H1 (cell line): ENCODE results near the gene NPR2. TPM values are rescaled to one million over a fixed set of nuclear protein-coding genes. Genes with fewer than 3 reads are reported as not detected.

Experiments
- CTCF ChIA-PET: fragments of 300-600 bp; sonication (Branson Sonifier 250); formaldehyde crosslinking; loops from one replicate; lab custom pipeline; 2021; ENCODE audit not compliant: partially characterized antibody; lab: Charles Lee
- POLR2A ChIA-PET: fragments of 300-600 bp; sonication (Branson Sonifier 250); formaldehyde crosslinking; loops from one replicate; lab custom pipeline; 2021; ENCODE audit warnings: inconsistent platforms; ENCODE audit not compliant: partially characterized antibody; lab: Charles Lee
- DNase-seq, 2 experiments: peaks; one replicate each; pipeline versions ENCODE4 v3.0.0 to v3.0.0-alpha.2; 2010 to 2022; ENCODE audit warnings: low spot score in 2 of 2, low read depth in 1 of 2, mixed read lengths in 1 of 2
- FAIRE-seq: peaks from 2 replicates; lab custom pipeline; 2011; peaks lifted over from hg19 to GRCh38; lab: Jason Lieb, UNC
- H2AFZ ChIP-seq: 2 replicates; pipeline ENCODE4 v1.8.1; 2012; ENCODE audit warnings: low read length, inconsistent platforms
- H2AK5ac ChIP-seq: 2 replicates; pipeline ENCODE4 v1.6.1; 2013; ENCODE audit warnings: low read depth, low read length
- H2BK120ac ChIP-seq: replicated peaks from 2 replicates; pipeline ENCODE3; 2013; ENCODE audit warnings: low read depth, low read length, inconsistent platforms
- H2BK12ac ChIP-seq: 2 replicates; pipeline ENCODE4 v1.6.1; 2013; ENCODE audit warnings: low read depth, low read length
- H2BK15ac ChIP-seq: 2 replicates; pipeline ENCODE4 v1.6.1; 2013; ENCODE audit warnings: low read length
- H2BK20ac ChIP-seq: 2 replicates; pipeline ENCODE4 v1.6.1; 2013; ENCODE audit warnings: low read length
- H2BK5ac ChIP-seq: 2 replicates; pipeline ENCODE4 v1.6.1; 2013; ENCODE audit warnings: low read depth, low read length
- H3K14ac ChIP-seq: 2 replicates; pipeline ENCODE4 v1.6.1; 2013; ENCODE audit warnings: inconsistent platforms; ENCODE audit not compliant: insufficient read length
- H3K18ac ChIP-seq: 2 replicates; pipeline ENCODE4 v1.6.1; 2013; ENCODE audit warnings: low read length; ENCODE audit errors: extremely low read depth
- H3K23ac ChIP-seq: 2 replicates; pipeline ENCODE4 v1.6.1; 2013; ENCODE audit warnings: inconsistent platforms; ENCODE audit not compliant: insufficient read length
- H3K23me2 ChIP-seq: 2 replicates; pipeline ENCODE4 v1.6.1; 2013; ENCODE audit warnings: low read depth, low read length
- H3K27ac ChIP-seq: 2 replicates; pipeline ENCODE4 v1.6.1; 2011; ENCODE audit warnings: low read depth, low read length, inconsistent platforms
- H3K27me3 ChIP-seq, 4 experiments: replicated peaks in 1 of 4; 1 replicate in 1 of 4; 2 replicates in 3 of 4; pipeline versions ENCODE4 v1.6.1 to v1.8.1; 2011 to 2013; ENCODE audit warnings: low read length in 3 of 4, mild to moderate bottlenecking in 3 of 4, inconsistent platforms in 2 of 4, mixed read lengths in 2 of 4, moderate library complexity in 1 of 4; ENCODE audit not compliant: control insufficient read depth in 3 of 4, insufficient read depth in 3 of 4; ENCODE audit errors: extremely low read depth in 1 of 4
- H3K36me3 ChIP-seq, 4 experiments: 2 replicates each; pipeline versions ENCODE4 v1.6.1 to v1.8.1; 2011 to 2013; ENCODE audit warnings: mild to moderate bottlenecking in 4 of 4, low read length in 3 of 4, moderate library complexity in 2 of 4, control low read depth in 1 of 4, inconsistent platforms in 1 of 4; ENCODE audit not compliant: insufficient read depth in 4 of 4, control insufficient read depth in 2 of 4
- H3K4ac ChIP-seq: replicated peaks from 2 replicates; pipeline ENCODE3; 2013; ENCODE audit warnings: low read length, low read depth, mixed read lengths, inconsistent platforms; ENCODE audit not compliant: insufficient read length
- H3K4me1 ChIP-seq, 4 experiments: replicated peaks in 1 of 4; 1 replicate in 1 of 4; 2 replicates in 3 of 4; pipeline versions ENCODE4 v1.6.1 to v1.8.1; 2011 to 2013; ENCODE audit warnings: low read length in 3 of 4, inconsistent platforms in 2 of 4, mixed read lengths in 1 of 4; ENCODE audit not compliant: insufficient read depth in 4 of 4, control insufficient read depth in 3 of 4
- H3K4me2 ChIP-seq, 2 experiments: 2 replicates each; pipeline versions ENCODE4 v1.6.1 to v1.8.1; 2011 to 2013; ENCODE audit warnings: low read depth in 2 of 2, low read length in 2 of 2, control low read depth in 1 of 2, inconsistent platforms in 1 of 2, mild to moderate bottlenecking in 1 of 2; ENCODE audit not compliant: insufficient read depth in 1 of 2
- H3K4me3 ChIP-seq, 4 experiments: fragments of 200-600, 300-600 bp in 1 of 4; sonication (generic), shearing (Covaris generic), sonication (Bioruptor Twin) in 1 of 4; 2 replicates each; pipeline versions ENCODE4 v1.5.1 to v1.8.1; 2011 to 2016; ENCODE audit warnings: low read length in 4 of 4, low read depth in 3 of 4, control low read depth in 2 of 4, inconsistent platforms in 2 of 4, mild to moderate bottlenecking in 2 of 4, mixed read lengths in 1 of 4, moderate library complexity in 1 of 4; ENCODE audit not compliant: insufficient read depth in 2 of 4; ENCODE audit errors: extremely low read depth in 1 of 4
- H3K56ac ChIP-seq: replicated peaks from 2 replicates; pipeline ENCODE3; 2013; ENCODE audit warnings: low read depth, mild to moderate bottlenecking, mixed read lengths, low read length, inconsistent platforms; ENCODE audit not compliant: insufficient read length
- H3K79me1 ChIP-seq: 2 replicates; pipeline ENCODE4 v1.6.1; 2013; ENCODE audit warnings: low read depth, low read length, control low read depth
- H3K79me2 ChIP-seq, 2 experiments: 2 replicates each; pipeline versions ENCODE4 v1.6.1 to v1.8.1; 2012 to 2013; ENCODE audit warnings: low read length in 2 of 2, mild to moderate bottlenecking in 2 of 2, inconsistent platforms in 1 of 2; ENCODE audit not compliant: insufficient read depth in 2 of 2, control insufficient read depth in 1 of 2
- H3K9ac ChIP-seq, 4 experiments: replicated peaks in 1 of 4; 1 replicate in 1 of 4; 2 replicates in 3 of 4; pipeline versions ENCODE4 v1.6.1 to v1.8.1; 2011 to 2013; ENCODE audit warnings: low read depth in 3 of 4, low read length in 3 of 4, control low read depth in 2 of 4, mild to moderate bottlenecking in 2 of 4, moderate library complexity in 2 of 4, inconsistent platforms in 1 of 4; ENCODE audit errors: extremely low read depth in 1 of 4
- H3K9me3 ChIP-seq, 2 experiments: 2 replicates each; pipeline versions ENCODE4 v1.6.1 to v1.8.1; 2012 to 2013; ENCODE audit warnings: mild to moderate bottlenecking in 2 of 2, moderate library complexity in 2 of 2, control low read depth in 1 of 2, inconsistent platforms in 1 of 2, low read depth in 1 of 2, low read length in 1 of 2, mixed read lengths in 1 of 2; ENCODE audit not compliant: insufficient read depth in 2 of 2
- H4K20me1 ChIP-seq, 2 experiments: replicated peaks in 1 of 2; 2 replicates each; pipeline versions ENCODE3 to v1.8.1; 2011 to 2013; ENCODE audit warnings: inconsistent platforms in 2 of 2, low read length in 2 of 2, mild to moderate bottlenecking in 1 of 2; ENCODE audit not compliant: insufficient read depth in 2 of 2, control insufficient read depth in 1 of 2
- H4K5ac ChIP-seq: 2 replicates; pipeline ENCODE4 v1.6.1; 2013; ENCODE audit warnings: low read length, low read depth, mixed read lengths, inconsistent platforms; ENCODE audit not compliant: insufficient read length
- H4K8ac ChIP-seq: 2 replicates; pipeline ENCODE4 v1.8.0; 2013; ENCODE audit warnings: mild to moderate bottlenecking, moderate library complexity, low read length, inconsistent platforms; ENCODE audit not compliant: insufficient read depth; ENCODE audit errors: extremely low read depth
- H4K91ac ChIP-seq: replicated peaks from 2 replicates; pipeline ENCODE3; 2013; ENCODE audit warnings: low read length, mixed read lengths, inconsistent platforms; ENCODE audit not compliant: insufficient read length
- CREB1 ChIP-seq: IDR thresholded peaks from 2 replicates; pipeline ENCODE4 v1.6.1; 2012; ENCODE audit warnings: inconsistent platforms
- KDM4A ChIP-seq: IDR thresholded peaks from one replicate; pipeline ENCODE4 v1.7.1; 2012; ENCODE audit warnings: low read depth, mild to moderate bottlenecking, moderate library complexity, low read length, inconsistent platforms; ENCODE audit not compliant: severe bottlenecking
- SP1 ChIP-seq: IDR thresholded peaks from 2 replicates; pipeline ENCODE4 v1.6.1; 2011; ENCODE audit warnings: low read depth, low read length
- SP4 ChIP-seq: IDR thresholded peaks from 2 replicates; pipeline ENCODE4 v1.6.1; 2012; ENCODE audit warnings: low read length, inconsistent platforms
- SUZ12 ChIP-seq: fragments of 200-600 bp; sonication (generic); IDR thresholded peaks from 2 replicates; pipeline ENCODE4 v1.6.1; 2012; ENCODE audit warnings: mild to moderate bottlenecking, inconsistent platforms, low read length, moderate library complexity, mixed read lengths
- WGBS, 2 experiments: shearing (Covaris generic) in 1 of 2; methylation state at CpG; one replicate each; pipeline versions ENCODE4 v1.1.6 to v1.1.7; 2013 to 2015; ENCODE audit warnings: low lambda C conversion rate in 2 of 2, mixed read lengths in 2 of 2, inconsistent platforms in 1 of 2, low coverage in 1 of 2, missing lambda C conversion rate in 1 of 2; ENCODE audit not compliant: insufficient replicate concordance in 2 of 2, insufficient coverage in 1 of 2, insufficient read length in 1 of 2; ENCODE audit errors: extremely low coverage in 1 of 2, missing lambda C conversion rate in 1 of 2; 5-methylcytosine and 5-hydroxymethylcytosine counted together
- polyA plus RNA-seq, 7 experiments: library from polyadenylated mRNA; depleted of rRNA in 3 of 7; stranded (reverse) in 5 of 7; unstranded in 2 of 7; fragments of >200 nt in 5 of 7; fragments of 200-250 nt in 2 of 7; gene quantifications; 1 replicate in 5 of 7; 2 replicates in 1 of 7; 4 replicates in 1 of 7; pipeline versions ENCODE4 v1.2.1 to v1.2.3, GENCODE V29; 2011 to 2013; ENCODE audit warnings: missing spikeins in 2 of 7, mixed read lengths in 2 of 7
- total RNA-seq: library from RNA; stranded (reverse); fragmentation: NEBNext Ultra II Directional; extraction: Animal tissue kit (Norgen Biotek cat#: 25700); gene quantifications from 2 replicates; pipeline ENCODE4 v1.2.1, GENCODE V29; 2021

NPR2 gene
- total and polyA plus RNA-seq, 2 of the 8 experiments (the other 6 are each of a cell fraction or from before 2014, with no cell fraction given): 11.0 to 17.0 TPM

DNA sequence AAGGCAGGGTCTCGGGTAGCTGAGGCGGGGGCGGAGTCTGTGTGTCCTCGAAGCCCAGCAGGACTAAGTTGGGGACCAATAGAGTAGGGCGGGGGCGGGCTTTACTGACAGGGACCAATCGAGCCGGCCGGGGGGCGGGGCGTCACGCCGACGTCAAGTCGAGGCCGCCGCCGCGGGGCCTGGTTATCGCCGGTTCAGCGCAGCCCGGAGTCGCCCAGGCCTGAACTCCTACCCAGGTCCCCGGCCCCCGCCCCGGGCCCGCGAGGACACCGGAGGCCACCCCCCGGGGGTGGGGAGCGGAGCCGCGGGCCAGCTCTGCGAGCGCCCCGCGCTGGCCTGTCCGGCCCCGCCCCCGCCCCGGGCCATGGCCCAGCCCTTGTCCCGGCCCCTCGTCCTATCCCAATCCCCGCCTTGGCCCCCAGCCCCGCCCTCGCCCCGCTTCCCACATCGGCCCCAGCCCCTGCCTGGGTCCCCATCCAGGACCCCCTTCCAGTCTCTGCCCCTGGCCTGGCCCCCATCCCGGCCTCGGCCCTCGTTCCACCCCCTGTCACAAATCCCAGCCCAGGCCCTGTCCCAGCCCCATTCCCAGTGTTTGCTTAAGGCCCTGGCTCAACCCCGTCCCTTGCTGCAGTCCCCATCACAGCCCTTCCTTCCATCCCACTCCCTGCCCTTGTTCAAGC lies 37.8 kb downstream of the NPR2 start, which contains the start of gene TMEM8B:
TMEM8B (plus strand) TSS at position 145 of the 680 bp plus-strand sequence; CDS start at position 365, 220 bp downstream.
- WGBS, 2 experiments: 0% methylated on average over 5 of the region's 53 CpGs; no CpG with 5 or more reads in 1 of the 2 experiments

More for the DNA sequence above, 37.8 kb downstream of the NPR2 start, which contains the start of gene TMEM8B:
- Histone ChIP-seq H3K56ac (peak within 1 kb of the TSS; percentile 43), H3K79me1 (no peaks in the 10 kb centered on the region), H3K9ac (peak within 1 kb of the TSS in 3 of 4 experiments; percentile 40 to 52 (median 51); a peak in 5 of 7 replicates), H2AFZ (peak within 1 kb of the TSS; percentile 97), H3K36me3 (no peaks in the 10 kb centered on the region), H3K27ac (no peak within 1 kb of the TSS; the same call in 1 of the 2 replicates), H2BK120ac (no peak within 1 kb of the TSS), H3K23me2 (peaks cover 10% of the 10 kb centered on the region), H3K9me3 (no peaks in the 10 kb centered on the region), H2AK5ac (no peak within 1 kb of the TSS), H3K14ac (no peak within 1 kb of the TSS), H3K4me1 (peaks cover 1 to 13% (median 6%) of the 10 kb centered on the region in 4 experiments), H2BK15ac (no peak within 1 kb of the TSS), H3K79me2 (no peaks in the 10 kb centered on the region), H3K4ac (no peak within 1 kb of the TSS), H2BK20ac (0 out of 2 replicates have a peak within 1 kb of the TSS, but pooled peaks have one; percentile 72), H3K4me2 (peak within 1 kb of the TSS; percentile 86 to 90), H4K20me1 (no peaks in the 10 kb centered on the region), H4K5ac (peak within 1 kb of the TSS; percentile 23), H3K23ac (no peak within 1 kb of the TSS), H2BK5ac (peak within 1 kb of the TSS; percentile 76; the same call in 1 of the 2 replicates), H4K91ac (peak within 1 kb of the TSS; percentile 75), H2BK12ac (0 out of 2 replicates have a peak within 1 kb of the TSS, but pooled peaks have one; percentile 35), H4K8ac (no peak within 1 kb of the TSS), H3K27me3 (no peaks in the 10 kb centered on the region), H3K4me3 (peak within 1 kb of the TSS; percentile 51 to 83 (median 68)), H3K18ac (peak within 1 kb of the TSS; percentile 81)
- ChIA-PET POLR2A (interaction anchor here (0.6 to 2.7 kb wide), 6 partner anchors 15 to 53 kb away, joined by 3 to 13 read pairs (median 4); partner anchors contain the start of genes HINT2, NPR2 and SPAG8), CTCF (interaction anchor here (0.7 to 10.6 kb wide), 7 partner anchors 12 to 77 kb away, joined by 3 to 172 read pairs (median 62); partner anchors contain the start of genes HINT2 and SPAG8)
- FAIRE-seq (no peak), DNase-seq (peak in 1 of 2 experiments; percentile 96)
- TF ChIP-seq SUZ12: no peak
- peak; percentile 83 for TF ChIP-seq CREB1
- 0 out of 2 replicates have a peak, but pooled peaks have one; percentile 30 for TF ChIP-seq SP4
- TF ChIP-seq SP1: 0 out of 2 replicates have a peak, but pooled peaks have one; percentile 57
- peak; percentile 79 for TF ChIP-seq KDM4A
